SK-N-MC (cell line): ENCODE results near the gene MEIS2.

Source experiments
- EZH2 ChIP-seq: fragments of 200-600 bp; sonication (generic); IDR thresholded peaks from one replicate; pipeline ENCODE4 v1.6.1; 2017; ENCODE audit warnings: antibody characterized with exemption
- FOXP2 ChIP-seq: optimal IDR thresholded peaks from 2 replicates; pipeline ENCODE3; 2011; ENCODE audit warnings: mild to moderate bottlenecking, moderate library complexity; ENCODE audit not compliant: insufficient read depth; ENCODE audit errors: extremely low read length, control extremely low read depth
- POLR2AphosphoS5 ChIP-seq: IDR thresholded peaks from 2 replicates; pipeline ENCODE4 v1.6.1; 2012; ENCODE audit warnings: mild to moderate bottlenecking, low read depth, low read length, borderline replicate concordance

- no peak for TF ChIP-seq EZH2
- no peak for TF ChIP-seq POLR2AphosphoS5
- no peak for TF ChIP-seq FOXP2
Measured at GRCh38 chr15:37132826-37133417, 32.6 kb upstream of the MEIS2 start.
